Measurements from ENCODE around the gene COL4A2.
"Not testable (repeated sequence)": the region's sequence is repeated elsewhere in the genome, so short reads cannot be mapped to it uniquely, and the experiment has no call there.

Gene COL4A2

DNA sequence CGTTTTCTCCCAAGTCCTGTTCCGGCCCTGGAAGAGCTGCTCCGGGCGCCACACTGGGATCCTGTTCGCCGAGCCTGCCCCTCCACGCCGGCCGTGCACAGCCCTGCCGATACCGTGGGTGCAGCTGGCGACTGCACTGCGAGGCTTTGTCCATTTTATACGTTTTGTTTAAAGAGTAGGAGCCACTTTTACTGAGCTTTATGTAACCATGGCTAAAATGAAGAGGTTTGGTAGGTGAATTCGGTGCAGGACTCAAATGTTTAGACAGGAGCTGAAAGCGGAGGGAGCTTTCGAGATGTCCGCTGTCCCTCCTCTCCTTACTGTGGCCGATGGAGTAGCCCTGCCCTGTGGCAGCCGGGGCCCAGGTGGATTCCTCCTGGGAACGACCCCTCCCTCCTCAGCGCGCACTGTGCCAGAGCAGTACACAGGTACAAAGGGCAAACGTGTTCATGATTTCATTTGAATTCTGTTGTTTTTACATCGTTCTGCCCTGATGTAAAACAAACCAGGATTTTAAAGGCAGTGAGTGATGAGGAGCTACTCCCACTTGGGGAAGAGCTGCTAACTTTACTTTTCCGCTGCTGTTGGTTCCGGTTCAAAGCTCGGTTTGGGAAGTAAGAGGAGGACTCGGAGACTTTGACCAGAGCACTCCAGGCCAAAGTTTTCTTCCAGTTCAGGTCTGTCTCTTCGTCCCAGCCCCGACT is 1.7 kb downstream of the COL4A2 start:
- no peak for DNase-seq

DNA sequence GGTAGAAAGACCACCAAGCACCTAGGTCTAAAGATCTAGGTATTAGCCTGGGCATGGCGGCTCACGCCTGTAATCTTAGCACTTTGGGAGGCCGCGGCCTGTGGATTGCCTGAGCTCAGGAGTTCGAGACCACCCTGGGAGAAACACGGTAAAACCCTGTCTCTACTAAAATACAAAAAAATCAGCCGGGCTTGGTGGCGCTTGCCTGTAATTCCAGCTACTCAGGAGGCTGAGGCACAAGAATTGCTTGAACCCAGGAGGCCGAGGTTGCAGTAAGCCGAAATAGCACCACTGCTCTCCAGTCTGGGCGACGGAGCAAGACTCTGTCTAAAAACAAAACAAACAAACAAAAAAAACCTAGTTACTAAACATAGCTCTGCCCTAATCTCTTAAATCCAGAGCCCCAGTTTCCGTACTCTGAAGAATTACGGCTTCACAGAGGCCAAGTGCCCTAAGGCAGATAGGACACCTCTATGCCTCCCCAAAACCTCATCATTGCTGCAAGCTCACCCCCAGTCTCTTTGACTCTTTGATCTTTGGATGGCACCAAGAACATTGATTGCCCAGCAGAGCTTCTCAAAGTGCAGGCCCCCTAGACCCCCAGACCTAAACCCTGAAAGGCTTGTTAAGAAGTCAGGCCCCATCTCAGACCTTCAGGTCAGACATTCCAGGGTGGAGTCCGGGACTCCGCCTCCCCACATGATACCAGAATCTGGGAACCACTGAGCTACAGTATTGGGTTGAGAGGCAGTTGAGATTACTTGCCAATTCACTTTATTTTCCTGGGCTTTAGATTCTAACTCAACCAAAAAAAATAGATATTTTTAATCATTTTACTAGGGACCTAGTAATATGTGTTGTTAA is 2.8 kb downstream of the COL4A2 start:
- DNase-seq: no peak

DNA sequence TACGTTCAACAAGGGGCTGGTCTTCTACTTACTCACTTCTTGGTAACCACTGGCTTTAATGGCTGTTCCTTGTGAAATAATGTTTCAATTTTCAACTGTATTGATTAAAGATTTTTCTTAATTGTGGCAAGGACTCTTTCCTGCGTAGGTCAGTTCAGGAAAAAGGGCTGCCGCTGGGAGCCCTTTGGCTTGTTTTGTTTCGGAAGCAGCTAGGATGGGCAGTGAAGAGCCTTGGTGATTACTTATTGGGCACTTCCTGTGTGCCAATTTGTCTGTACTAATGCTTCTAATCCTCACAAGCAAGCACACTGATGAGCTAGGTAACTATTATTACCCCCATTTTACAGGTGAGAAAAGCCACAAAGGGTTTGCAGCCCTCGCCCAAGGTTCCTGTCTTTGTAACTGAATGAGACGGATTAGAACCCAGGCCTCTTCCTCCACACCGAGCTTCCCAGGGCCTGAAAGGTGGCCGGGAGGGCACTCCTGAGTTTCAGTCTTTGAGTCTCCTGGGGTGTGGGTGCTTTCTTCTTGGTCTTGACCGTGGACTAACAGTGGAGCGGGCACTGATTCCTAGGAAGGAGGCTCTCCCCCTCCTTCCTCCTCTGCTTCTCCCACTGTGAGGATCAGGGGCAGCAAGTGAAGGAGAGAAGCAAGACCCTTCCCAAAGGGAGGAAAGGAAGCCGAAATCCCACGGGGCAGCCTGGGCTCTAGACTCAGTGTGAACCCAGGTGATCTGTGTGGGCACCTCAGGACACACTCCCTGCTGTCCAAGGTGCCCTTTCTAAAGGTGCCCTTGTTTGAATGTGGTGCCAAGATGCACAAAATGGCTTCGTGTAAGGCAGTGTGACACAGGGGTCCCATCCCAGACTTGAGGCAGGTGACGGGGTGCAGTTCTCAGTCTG is 3.7 kb downstream of the COL4A2 start:
- no peak for DNase-seq

DNA sequence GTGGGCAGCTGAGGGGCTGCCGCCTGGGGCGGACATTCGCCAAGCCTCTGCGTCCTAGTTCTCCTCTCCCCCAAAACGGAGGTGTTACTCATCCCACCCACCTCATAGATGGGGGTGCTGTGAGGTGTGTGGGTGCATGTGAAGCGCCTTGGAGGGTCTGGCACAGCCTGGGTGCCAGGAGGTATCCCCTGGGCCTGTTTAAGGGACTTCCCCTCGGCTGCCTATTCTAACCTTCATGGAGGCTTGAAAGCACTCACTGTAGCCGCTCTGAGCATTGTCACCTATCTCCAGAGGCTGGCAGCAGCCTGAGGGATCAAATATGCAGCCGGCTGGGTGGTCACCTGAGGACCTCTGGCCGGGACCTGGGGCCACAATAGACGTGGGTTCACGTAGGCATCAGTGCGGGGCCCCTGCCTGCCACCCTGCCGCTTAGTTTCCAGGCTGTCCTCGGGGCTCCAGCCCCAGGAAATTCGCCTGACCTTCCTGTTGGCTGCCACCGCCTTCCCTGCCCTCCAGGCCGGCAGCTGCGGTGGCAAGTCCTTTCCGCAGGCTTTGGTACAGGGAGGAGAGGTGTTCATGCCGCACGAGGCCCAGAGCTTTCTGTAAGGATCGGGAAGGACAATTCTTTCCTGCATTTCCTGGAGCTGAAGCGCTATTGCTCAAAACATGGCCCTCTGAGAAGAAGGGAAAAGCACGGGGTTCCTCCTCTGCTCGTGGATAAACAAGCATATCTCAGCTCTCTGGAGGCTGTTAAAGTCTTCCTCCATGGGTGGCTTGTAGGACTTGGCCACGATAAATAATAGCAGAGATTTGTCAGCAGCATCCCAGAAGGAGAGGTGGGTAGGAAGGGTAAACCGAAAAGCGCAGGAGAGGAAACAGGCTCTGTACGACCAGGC is 4.6 kb downstream of the COL4A2 start:
- DNase-seq: no peak

DNA sequence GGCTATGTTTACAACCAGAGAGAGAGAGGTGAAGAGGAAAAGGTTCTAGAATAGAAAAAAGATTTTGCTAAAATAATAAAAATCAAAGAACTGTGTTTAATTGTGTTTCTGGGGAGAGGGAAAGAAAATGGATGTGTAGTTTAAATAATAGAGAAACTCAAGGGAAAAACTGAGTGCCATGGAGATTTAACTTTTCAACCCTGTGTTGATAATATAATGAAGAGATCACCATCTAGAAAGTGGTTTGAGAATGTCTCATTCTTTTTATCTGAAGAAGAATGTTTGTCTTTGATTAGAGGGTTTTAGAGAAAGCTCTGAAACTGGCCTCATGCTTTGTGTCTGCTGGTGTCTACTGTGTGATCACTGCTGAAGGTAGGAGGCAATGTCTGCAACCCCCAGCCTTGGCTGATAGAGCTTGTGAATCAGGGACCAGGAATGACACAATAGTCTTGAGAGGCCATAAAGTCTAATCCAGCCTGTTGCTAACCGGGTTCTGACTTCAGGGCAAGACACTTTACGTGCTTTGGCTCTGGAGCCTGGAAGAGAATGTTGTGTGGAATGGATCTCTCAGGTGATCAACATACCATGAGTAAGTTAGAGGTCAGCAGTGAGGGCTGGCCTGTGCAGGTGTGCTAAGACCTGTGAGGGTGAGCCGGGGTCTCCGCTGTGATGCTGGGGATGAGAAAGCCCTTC is 5.4 kb downstream of the COL4A2 start:
- no peak for DNase-seq

DNA sequence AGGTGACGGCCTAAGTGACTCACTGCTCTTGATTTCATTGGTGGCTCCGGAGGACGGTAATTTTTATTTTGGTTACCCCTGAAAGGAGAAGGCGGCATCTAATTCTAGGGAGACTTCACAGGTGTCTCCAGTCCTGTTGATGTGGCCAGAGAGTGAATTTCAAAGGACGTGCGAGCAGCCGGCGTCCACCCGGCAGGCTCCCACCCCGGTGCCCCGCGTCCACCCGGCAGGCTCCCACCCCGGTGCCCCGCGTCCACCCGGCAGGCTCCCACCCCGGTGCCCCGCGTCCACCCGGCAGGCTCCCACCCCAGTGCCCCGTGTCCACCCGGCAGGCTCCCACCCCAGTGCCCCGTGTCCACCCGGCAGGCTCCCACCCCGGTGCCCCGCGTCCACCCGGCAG is 6.2 kb downstream of the COL4A2 start:
- DNase-seq: not testable (repeated sequence)

DNA sequence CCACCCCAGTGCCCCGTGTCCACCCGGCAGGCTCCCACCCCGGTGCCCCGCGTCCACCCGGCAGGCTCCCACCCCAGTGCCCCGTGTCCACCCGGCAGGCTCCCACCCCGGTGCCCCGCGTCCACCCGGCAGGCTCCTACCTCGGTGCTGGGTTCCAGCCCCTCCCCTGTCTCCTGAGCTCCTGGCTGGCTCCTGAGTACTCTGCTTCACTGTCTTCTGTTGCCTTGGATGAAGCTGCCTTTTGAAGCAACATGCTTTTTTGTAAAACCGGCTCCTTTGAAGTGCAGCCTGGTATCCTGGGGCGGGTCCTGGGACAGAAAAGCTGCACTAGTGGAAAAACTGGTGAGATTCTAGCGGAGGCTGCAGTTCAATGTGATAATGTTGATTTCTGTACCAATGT is 6.6 kb downstream of the COL4A2 start:
- not testable (repeated sequence) for DNase-seq

DNA sequence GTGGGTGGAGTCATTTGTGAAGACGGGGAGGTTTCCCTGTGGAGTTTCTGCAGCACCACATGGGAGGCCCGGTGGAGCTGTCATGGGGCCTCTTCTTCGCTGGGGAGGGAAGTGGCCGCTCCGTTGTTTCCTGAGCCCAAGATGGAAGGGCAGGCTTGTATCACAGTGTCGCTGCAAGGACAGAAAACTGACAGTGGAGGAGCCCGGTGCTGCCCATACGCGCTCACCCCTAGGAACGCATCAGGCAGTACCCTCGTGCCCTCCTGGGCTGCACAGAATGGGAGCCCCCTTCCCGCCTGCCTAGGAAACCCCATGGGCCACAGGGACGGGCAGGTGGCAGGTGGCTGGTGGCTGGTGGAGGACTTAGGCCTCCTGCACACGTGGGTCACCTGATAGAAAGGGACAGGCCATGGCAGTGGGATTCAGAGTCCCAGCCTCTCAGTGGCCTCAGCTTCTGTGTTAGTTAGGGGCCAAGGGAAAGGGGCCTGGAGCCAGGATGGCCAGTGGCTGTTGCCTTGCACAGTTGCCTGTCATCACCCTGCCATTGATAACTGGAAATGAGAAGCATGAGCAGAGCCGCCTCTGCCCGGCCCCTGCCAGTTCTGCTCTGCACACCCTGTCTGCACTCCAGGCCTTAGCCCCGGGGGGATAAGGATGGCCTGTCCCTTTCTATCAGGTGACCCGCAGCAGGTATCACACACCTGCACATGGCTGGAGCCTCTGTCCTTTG is 7.6 kb downstream of the COL4A2 start:
- DNase-seq: no peak

DNA sequence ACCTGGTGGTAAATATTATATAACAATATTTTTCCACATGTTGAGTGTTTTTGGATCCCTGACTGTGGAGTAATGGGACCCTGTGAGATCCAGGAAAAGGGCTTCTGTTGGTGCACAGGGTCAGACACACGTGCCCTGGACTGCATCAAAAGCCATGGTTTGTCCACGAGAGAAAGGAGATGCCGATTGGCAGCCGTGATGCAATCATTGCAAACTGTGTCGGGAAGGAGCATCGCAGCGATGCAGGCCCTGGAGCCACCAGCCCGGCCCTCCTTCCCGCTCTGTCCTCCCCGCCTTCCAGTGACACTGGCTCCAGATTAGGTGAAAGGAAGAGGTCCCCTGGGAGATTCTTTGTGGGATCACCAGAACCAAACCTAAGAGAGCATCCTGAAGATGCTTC is 9.1 kb downstream of the COL4A2 start:
- no peak for DNase-seq

DNA sequence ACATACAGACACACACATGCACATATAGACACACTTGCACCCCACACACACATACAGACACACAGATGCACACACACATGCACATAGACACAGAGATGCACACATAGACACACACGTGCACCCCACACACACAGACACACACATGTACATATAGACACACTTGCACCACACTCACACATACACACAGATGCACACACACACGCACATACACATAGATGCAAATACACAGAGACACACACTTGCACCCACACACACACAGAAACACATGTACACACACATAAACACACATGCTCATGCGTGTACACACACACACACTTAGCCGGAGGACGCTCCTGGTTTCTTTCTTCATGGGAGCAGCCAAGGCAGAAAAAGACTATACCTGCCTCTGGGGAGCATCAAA is 10.0 kb downstream of the COL4A2 start:
- DNase-seq: no peak

DNA sequence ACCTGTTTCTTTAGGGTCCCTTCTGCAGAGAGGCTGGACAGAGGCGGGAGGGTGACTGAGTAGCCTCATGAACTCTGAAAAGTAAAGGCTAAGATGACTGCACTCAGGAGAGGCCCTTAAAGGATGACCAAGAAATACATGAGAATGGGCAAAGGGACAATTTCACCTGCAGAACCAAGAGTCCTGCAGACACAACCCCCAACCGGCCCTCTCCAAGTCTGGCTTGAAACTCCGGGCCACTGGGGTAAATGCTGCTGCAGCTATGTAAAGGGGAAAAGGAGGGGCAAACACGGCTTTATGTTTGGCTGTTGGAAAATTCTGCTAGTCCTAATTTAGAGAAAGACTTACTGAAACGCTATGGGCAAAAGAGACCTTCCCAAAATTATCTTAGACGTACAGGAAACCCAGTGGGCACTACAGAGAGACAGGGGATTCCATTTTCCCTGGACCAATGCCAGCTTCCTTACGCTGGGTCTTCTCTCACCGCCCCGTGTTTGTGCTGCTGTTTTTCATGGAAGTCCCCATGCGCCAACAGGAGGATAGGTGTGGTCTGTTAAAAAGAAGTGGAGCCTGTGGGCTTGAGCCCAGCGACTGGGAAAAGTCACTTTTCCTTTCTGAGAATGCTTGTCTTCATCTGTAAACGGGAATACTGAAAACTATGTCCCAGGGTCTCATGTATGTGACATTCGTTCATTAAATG is 10.6 kb downstream of the COL4A2 start:
- DNase-seq: no peak

DNA sequence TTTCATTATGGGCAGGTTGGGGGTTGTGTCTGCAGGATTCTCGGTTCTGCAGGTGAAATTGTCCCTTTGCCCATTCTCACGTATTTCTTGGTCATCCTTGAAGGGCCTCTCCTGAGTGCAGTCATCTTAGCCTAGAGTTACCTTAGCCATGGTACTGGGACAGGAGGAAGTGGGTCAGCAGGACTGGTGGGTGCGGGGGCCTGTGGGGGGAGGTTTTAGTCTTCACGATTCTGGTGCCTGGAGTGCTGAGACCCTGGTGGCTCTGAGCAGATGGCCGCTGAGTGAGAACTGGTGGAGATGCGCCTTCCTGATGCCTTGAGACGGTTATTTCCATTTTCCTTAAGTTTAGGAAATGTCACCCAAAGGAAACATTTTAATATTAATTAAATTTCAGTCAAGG is 11.8 kb downstream of the COL4A2 start:
- DNase-seq: no peak

DNA sequence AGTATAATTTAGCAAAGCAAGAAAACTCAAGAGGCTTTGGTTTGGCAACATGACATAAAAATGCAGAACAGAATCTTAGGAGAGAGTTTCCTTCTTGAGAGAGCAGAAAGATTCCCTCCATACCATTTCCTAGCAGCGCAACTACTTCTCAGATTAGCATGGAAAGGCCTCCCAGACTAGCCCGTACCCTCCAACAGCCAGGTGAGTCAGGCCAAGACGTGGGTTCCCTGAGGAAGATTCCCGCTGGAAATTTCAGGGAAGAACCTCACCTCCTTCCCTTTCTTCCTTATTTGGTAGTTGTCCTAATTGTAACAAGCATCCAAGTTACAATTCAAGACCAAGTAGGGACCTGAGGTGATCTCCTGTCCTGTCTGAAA is 12.3 kb downstream of the COL4A2 start:
- no peak for DNase-seq

DNA sequence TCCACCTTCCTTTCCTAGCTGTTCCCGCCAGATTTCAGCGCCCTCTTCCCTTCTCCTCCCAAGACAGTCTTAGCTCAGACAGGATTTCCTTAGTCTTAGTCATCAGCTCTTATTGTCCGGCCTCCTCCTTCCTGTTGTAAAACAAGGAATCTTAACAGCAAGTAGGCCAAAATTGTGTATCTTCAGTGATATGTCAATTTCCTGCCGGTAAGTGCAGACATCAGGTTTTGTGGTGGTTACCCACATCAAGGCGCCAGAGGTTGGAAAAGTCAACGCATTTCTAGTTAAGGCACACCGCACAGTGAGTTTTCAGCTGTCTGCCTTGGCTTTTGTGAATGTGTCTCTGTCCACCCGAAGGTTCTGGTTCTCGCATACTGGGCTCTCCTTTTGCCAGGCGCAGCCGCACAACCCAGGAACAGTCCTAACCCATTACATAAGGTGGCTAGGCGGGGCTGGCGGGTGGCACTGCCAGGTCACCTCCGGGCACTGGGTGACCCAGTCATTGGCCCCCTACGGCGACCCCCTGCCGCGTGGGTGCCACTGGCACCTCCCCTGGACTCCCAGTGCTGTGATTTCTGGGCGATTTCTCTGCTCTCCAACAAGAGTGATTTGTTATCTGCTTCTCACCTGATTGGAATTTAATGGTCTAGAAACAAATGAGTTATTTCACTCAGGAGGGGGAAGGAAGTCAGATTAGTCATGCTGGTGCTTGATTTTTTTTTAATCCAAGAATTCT is 12.9 kb downstream of the COL4A2 start:
- no peak for DNase-seq

DNA sequence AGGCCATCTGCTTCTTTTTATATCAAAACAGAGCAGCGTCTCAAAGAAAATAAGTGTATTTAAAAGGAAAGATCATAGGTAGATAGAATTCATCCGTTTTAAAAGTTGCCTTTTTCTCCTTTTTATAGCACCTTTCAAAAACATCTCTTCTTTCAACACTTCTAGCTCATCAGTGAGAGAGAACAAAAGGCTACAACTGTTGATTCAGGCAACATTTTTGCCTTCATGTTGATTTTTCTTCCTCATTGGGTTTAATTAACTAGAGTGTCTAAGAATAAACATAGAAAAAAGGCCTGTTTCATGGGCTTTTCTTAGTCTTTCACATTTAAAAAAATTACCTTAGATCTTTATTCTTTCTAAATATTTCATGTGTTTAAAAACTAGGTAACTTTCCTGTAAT is 13.6 kb downstream of the COL4A2 start:
- no peak for DNase-seq

DNA sequence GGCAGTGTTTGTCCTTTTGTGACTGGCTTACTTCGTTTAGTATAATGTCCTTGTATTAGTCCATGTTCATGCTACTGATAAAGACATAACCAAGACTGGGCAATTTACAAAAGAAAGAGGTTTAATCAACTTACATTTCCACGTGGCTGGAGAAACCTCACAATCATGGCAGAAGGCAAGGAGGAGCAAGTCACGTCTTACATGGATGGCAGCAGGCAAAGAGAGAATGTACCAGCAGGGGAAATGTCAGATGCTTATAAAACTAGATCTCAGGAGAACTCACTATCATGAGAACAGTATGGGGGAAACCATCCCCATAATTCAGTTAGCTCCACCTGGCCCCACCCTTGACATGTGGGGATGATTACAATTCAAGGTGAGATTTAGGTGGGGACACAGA is 14.5 kb downstream of the COL4A2 start:
- DNase-seq: not testable (repeated sequence)

DNA sequence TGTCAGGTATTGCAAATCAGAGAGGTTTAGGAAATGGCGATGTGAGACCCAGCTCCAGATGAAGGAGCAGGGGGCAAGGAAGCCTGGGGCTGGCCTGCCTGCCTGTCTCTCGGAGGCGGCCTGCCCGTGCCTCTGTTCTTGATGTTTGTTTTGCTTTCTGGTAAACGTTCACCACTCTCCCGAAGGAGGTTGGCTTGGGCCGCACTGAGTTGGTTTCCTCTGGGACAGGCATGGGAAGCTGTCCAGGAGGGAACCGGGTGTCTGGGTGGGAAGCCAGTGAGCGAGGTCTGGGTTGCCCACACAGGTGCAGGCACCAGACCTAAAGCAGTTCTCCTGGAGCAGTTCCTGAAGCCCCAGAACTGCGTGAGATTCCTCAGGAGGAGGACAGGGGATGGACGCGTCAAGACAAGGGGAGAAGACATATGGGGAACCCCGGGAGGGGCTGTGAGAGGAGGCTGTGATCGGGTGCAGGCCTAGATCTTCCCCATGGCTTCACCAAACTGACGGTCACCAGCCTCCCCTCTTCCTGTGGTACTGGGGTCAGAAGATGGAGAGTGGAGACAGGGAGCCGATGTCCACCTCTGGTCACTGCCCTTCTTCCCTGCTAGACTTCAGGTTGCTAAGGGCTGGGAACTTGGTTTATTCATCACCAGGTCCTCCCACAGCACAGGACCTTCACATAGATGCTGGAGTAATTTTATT is 15.2 kb downstream of the COL4A2 start:
- no peak for DNase-seq

DNA sequence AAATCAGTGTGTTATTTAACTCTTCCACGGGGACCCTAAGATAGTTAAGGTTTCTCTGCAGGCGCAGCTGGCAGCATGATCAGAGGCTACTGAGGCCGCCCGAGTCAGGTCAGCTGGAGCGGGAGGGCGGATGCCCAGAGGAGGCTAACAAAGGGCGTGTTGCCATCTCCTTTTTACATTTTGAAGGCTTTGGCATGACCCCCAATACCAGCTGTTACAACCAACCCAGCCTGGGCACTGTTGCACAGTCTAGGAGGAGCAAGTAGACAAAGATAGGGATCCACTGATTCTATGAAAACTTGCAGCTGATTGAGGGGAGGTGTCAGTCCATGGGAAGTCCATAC is 15.7 kb downstream of the COL4A2 start:
- no peak for DNase-seq

Data from activated CD4-positive, alpha-beta T cell treated with anti-CD3 and anti-CD28 coated beads for 4 hours (primary cell).